Stimulated activated CD4-positive, alpha-beta T cell treated with anti-CD3 and anti-CD28 coated beads, Interleukin-4, amount 100 ng/mL, for 48 hours (primary cell): ENCODE data around the gene AP1S3.

ENCODE experiments used
- DNase-seq, 2 donors: peaks; one replicate each; pipeline ENCODE4 v3.0.0-alpha.2; 2020; ENCODE audit warnings: low read depth in 2 of 2

The AP1S3 gene

GRCh38 chr2:223760838-223761502 is 76.4 kb downstream of the AP1S3 start:
- peak; percentile 8 to 21 for DNase-seq

GRCh38 chr2:223759569-223760430 is 77.6 kb downstream of the AP1S3 start:
- DNase-seq, result no peak

GRCh38 chr2:223758131-223758840 is 79.1 kb downstream of the AP1S3 start:
- DNase-seq, result no peak

- DNase-seq, result no peak
These were observed 83.4 kb downstream of the AP1S3 start for GRCh38 chr2:223753940-223754339.

DNA sequence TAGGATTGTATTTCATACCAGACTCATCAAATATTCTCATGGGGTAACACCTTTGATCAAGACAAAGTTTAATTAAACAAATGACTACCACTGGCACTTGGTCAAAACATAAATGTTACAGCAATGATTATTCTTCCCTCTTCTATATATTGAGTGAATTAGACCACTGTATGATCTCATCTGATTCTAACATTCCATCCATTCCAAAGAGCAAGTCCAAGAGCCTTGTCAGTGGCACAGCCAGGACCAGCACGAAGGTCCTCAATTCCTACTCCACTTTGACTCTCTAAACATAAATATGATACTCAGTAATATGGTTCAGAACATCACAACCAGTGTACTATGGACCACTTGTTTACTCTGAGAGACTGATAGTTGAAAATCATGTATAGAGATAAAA is 86.4 kb downstream of the AP1S3 start:
- no peak for DNase-seq

GRCh38 chr2:223747392-223748042 is 89.9 kb downstream of the AP1S3 start:
- DNase-seq, result no peak

DNA sequence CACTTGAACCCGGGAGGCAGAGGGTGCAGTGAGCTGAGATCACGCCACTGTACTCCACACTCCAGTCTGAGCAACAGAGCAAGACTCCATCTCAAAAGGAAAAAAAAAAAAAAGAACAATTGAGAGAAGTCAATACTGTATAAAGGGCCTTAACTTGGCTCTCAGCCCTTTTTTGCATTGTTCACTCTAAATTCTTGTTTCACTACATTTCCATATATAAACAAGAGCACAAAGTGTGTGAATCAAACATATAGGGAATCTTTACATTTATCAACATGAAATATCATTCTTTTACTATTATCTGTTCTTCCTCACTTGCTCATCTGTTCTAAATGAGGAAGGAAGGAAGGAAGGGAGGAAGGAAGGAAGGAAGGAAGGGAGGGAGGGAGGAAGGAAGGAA is 90.8 kb downstream of the AP1S3 start:
- DNase-seq, result no peak

DNA sequence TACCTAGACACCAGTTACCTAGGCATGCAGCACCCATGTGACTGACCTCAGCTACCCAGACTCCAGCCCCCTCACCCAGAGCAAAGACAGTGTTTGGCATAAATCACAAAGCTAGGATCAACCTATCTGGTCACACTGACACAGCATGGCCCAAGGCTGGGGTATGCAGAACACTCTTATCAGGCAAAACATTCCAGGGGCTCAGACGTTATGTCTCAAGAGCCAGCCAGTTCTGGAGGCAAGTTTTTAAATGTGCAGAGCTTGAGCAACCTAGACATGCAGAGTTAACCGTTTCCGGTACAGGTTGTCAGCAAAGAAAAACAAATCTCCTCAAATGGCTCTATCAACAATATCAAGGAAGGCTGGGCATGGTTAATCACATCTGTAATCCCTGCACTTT is 92.8 kb downstream of the AP1S3 start:
- no peak for DNase-seq

GRCh38 chr2:223740679-223741078 is 96.7 kb downstream of the AP1S3 start:
- no peak for DNase-seq

- DNase-seq, result no peak
These were observed 100.2 kb downstream of the AP1S3 start for GRCh38 chr2:223737207-223737606.

DNA sequence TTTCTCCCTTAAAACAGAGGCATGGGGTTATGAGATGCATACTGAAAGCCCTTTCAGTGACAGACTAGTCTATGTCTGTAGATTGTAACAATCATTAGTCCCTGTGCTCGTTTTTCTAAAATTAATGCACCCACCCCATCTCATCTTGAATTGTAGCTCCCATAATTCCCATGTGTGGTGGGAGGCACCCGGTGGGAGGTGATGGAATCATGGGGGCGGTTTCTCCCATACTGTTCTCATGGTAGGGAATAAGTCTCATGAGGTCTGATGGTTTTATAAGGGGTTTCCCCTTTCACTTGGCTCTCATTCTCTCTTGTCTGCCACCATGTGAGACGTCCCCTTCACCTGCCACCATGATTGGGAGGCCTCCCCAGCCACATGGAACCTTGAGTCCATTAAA is 100.9 kb downstream of the AP1S3 start:
- no peak for DNase-seq

DNA sequence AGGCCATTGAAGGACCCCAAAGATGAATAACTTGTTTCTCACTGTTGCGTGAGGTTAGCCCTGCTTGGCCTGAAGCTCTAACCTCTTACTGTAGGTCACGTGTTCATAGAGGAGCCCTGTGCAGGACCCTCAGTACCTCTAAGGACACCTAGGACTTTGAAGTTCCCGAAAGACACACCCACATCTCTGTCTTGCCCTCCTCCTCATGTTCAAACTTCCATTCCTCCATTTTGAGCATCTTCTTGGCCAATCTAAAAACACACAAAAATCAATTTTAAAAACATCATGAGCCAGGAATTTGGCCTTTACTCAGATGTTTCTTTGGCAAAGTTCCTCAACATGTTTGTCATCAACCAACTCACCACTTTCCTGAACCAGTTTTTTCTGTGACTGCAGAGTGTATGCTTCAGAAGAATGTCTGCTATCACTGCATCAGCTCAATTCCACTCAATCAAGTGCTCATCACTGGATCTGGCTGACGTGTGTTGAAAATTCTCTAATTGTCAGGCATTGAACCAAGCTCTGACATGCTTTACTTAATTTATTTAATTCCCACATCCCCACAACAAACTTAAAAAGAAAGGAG is 101.6 kb downstream of the AP1S3 start:
- no peak for DNase-seq

- DNase-seq, result no peak
These were observed 102.2 kb downstream of the AP1S3 start for GRCh38 chr2:223735035-223735640.

DNA sequence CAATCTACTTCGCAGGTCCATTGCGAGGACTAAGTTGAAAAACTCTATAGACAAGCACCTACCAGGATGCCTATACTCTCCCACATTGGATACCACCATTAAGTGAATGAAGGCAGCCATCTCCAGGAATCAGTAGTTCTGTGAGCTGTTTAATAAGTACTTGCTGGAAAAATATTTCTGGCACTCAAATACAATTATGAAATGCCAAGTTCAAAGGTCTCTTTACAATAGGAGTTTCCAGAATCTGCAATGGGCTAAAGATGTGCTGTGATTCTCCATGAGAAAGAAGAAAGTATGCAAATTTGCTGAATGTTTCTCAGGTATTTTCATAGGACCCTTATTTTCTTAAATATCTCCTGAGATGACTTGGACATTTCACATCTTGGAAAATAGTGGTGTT is 103.0 kb downstream of the AP1S3 start:
- no peak for DNase-seq

GRCh38 chr2:223732346-223732745 is 105.0 kb downstream of the AP1S3 start:
- DNase-seq, result no peak

DNA sequence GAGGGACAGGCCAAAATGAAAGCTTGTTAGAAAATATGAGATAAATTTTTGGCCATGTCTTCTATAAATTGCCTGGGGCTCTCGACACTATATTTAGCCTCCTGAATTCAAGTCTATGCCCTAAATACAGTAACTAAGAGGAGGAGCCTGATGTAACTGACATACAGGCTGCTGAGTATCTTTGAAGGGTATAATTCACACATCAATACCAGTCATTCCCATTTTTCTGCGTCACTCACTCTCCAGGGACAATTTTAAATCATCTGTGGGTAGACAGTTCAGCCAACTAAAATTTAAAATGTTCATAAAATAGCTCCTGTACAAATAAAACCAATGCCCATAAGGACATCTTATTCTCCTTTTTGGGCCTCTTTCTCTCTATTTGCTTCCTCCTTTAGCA is 105.9 kb downstream of the AP1S3 start:
- no peak for DNase-seq

GRCh38 chr2:223729781-223730180 is 107.6 kb downstream of the AP1S3 start:
- no peak for DNase-seq

DNA sequence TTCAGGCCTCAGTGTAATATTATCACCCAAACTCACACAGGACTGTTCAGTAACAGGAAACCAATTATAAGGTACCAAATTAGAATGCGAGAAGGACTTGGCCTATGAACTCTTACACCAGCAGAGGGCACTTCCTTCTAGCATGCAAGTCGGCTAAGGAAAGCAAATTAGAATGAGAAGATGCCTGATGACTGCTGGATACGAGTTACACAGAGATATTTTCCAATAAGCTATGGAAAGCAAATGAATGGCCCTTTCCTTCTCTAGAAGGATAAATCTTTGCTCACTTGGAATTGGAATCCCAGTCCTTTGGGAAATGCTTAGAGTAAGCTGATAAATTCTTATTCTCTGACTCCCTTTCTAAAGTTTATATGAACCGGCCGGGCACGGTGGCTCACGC is 109.8 kb downstream of the AP1S3 start:
- DNase-seq, result peak in 1 of 2 donors; percentile 11

DNA sequence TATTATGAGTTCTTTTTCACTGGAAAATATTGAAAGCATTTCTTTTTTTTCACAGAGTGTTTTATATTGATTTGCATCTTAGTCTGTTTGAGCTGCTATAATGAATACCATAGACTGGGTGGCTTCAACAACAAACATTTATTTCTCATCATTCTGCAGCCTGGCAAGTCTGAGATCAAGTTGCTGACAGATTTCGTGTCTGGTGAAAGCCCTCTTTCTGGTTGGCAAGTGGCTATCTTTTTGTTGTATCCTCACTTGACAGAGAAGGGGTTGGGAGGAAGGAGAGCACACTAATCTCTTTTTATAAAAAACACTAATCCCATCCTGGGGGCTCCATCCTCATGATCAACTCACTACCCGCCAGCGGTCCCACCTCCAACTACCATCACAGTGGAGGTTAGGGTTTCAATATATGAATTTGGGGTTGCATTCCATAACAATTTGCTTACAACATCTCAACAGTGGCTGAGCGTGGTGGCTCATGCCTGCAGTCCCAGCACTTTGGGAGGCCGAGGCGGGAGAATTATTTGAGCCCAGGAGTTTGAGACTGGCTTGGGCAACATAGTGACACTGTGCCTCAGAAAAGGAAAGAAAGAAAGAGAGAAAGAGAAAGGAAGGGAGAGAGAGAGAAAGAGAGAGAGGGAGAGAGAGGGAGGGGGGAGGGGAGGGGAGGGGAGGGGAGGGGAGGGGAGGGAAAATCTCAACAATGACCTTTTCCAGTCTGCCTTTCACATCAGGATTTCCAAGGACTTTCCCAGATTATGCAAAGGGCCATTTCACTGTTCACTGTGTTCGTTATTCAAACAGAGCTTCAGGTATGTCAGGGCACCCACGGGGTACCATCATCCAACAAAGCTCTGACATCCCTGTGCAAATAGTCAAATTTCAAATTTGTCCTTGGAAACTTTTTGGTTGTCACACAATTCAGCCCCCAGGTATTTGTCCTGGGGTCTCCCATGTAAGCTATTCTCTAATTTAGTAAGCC is 111.1 kb downstream of the AP1S3 start:
- DNase-seq, result no peak

GRCh38 chr2:223725494-223725893 is 111.9 kb downstream of the AP1S3 start:
- no peak for DNase-seq
